ENCODE data around the gene SHMT2.

DNA sequence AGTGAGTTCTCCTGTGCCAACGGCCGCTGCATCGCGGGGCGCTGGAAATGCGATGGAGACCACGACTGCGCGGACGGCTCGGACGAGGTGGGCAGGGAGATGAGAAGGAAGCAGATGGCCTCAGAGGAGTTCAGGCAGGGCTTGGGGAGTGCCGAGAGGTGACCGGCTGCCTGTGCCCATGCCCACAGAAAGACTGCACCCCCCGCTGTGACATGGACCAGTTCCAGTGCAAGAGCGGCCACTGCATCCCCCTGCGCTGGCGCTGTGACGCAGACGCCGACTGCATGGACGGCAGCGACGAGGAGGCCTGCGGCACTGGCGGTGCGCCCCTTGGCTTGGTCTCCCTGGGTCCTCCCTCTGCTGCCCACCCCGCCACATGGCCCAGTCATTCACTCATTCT, 26.3 kb upstream of the SHMT2 start:
- TF ChIP-seq, protein P1, sequence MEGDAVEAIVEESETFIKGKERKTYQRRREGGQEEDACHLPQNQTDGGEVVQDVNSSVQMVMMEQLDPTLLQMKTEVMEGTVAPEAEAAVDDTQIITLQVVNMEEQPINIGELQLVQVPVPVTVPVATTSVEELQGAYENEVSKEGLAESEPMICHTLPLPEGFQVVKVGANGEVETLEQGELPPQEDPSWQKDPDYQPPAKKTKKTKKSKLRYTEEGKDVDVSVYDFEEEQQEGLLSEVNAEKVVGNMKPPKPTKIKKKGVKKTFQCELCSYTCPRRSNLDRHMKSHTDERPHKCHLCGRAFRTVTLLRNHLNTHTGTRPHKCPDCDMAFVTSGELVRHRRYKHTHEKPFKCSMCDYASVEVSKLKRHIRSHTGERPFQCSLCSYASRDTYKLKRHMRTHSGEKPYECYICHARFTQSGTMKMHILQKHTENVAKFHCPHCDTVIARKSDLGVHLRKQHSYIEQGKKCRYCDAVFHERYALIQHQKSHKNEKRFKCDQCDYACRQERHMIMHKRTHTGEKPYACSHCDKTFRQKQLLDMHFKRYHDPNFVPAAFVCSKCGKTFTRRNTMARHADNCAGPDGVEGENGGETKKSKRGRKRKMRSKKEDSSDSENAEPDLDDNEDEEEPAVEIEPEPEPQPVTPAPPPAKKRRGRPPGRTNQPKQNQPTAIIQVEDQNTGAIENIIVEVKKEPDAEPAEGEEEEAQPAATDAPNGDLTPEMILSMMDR (IDR thresholded peaks at IDR 0.05) = no peak
- no peak for TF ChIP-seq POLR2A (IDR thresholded peaks at IDR 0.05)

Data from uterus (tissue), 2 donors.